Activated gamma-delta T cell treated with anti-CD3 and anti-CD28 coated beads, Interleukin-2, amount 50 U/mL, for 16 hours (primary cell): ENCODE results near the gene ABTB1.
"Not testable (repeated sequence)": the region's sequence is repeated elsewhere in the genome, so short reads cannot be mapped to it uniquely, and the experiment has no call there.

Source experiments
- DNase-seq: peaks from one replicate; pipeline ENCODE4 v3.0.0-alpha.2; 2020; ENCODE audit warnings: low read depth

Gene ABTB1

DNA sequence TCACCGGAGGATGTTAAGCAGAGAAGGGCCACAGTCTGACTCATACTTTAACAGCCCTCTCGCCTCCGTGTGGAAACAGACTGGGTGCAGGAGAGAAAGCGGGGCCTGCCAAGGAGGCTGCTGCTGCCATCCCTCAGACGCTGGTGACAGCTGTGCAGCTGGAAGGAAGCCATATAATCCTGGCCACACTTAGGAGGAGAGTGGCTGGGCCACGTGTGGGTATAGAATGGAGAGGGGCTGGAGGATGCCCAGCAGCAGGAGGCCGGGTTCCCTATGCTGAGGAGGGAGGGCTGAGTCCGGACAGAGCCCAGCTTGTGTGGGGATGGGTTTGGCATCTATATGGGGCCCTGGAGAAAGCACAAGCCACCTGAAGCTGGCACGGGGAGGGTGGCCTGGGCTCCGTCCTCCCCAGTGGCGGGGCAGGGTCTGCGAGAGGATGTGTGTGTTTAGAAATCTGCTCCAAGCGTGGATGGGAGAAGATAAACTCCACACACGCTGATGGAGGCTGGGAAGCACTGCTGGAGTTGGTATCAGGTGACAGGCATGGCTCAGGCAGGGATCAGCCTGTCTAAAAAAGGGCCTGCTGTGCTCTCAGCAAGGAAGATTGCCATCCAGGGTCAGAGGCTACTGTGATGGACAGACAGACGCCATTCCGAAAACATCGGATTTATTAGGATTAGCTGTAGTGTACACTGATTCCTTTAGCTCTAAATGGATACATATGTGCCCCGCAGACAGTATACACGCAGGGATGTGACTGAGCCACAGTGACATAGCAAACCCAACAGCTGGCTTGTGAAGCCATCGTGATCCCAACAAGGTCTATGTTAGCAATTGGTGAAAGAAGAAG lies 15.9 kb downstream of the ABTB1 start:
- DNase-seq = no peak

DNA sequence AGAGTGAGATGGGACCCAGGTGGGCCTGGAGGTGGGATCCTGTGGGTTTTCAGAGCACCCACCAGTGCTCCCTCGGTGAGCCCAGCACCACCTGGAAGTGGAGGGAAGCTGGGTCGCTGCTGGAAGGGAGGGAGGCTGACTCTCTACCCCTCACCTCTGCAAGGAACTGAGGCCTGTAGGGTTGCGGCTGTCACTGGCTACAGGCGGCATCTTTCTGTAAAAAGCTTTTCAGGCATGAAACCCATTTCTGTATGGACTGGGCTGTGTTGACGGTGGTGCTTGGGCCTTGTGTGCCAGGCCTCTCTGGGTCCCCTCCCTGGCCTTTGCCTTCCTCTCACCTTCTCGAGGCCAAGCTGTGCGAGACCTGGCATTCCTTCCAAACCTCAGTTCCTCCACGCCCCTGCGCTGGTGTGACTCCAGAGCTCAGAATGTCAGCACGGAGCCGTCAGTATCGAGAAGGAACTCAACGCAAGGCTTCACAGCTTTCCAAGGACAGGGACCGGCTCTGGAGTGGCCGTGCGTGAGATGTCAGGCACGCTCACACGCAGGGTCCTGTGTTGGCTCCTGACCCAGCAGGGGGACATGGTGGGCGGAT lies 16.6 kb downstream of the ABTB1 start:
- DNase-seq = no peak

DNA sequence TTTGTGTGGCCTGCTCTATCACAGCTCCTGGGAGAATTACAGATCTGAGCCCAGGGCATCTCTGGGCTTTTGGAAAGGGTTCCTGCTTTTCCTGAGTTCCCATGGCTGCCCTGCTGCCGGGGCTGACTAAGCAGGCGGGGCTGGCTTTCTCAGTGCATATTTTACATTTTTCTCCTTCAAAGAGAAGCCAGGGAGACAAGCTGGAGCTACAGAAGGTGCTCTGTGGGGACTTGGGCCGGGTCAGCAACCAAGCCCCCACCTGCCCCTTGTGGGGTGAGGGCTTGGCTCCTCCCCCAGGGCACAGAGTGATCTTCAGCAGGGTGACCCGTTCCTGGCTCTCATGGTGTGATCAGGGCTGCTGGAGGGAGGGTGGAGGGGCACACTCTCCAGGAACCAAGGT lies 17.4 kb downstream of the ABTB1 start:
- DNase-seq = no peak

DNA sequence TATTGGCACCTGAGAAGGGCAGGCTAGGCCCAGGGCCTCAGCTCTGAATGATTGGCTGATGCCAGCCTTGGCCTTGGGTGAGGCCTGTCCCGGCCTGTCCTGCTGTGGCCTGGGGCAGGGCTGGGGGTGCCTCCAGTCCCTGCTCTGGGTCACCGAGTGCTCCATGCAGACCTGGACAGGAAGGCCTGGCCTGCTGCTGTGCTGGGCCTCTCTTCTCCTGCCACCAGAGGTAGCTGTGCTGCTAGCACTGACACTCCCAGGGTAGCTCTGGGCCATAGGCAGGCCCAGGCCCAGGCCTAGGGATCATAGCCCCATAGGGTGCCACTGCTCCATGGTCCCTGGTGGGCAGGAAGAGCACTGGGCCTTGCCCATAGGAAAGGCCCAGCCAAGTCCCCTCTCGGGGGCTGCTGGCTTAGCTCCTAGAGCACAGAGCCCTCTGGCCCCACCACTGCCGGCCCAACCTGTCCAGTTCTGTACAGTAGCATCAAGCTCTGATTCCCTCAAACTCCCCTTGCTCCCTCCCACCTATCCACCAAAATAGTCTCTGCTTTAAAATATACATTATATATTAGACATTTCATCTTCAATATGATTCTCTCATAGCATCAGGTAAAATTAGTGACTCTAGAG lies 18.2 kb downstream of the ABTB1 start:
- DNase-seq = no peak

DNA sequence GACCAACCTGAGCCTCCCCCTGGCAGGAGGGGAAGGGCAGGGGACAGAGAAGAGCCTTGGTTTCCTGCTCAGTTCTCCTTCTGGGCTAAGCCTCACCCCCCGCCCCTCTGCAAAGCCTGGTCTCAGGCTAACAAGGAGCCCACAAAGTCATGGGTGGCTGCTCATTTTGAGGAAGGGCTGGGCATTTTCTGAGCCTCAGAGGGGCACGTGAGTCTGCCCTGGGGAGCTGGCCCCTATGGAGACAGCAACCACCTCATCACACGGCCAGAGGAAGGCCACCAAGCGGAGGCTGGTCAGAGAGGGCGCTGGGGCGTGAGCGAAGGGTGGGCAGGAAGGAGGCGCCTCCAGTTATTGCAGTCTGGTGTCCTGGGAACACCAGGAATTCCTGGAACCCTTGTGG lies 18.7 kb downstream of the ABTB1 start:
- no peak for DNase-seq

DNA sequence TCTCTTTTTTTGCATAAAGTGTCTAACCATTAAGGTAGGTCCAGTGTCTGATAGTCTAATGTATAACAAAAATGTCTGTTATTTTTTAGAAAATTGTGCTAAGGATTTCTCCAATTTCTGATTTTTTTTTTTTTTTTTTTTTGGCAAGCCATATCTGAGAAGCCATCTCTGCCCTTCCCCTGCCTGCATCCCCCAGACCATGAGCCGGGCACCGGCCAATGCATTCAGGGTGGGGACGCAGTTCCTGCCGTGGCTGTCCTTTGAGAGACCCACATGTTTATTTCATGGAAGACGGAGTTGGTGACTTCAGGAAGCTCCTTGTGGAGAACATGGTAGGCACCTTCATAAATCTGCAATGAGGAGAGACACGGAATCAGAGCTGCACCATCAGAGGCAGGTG lies 19.2 kb downstream of the ABTB1 start:
- no peak for DNase-seq

DNA sequence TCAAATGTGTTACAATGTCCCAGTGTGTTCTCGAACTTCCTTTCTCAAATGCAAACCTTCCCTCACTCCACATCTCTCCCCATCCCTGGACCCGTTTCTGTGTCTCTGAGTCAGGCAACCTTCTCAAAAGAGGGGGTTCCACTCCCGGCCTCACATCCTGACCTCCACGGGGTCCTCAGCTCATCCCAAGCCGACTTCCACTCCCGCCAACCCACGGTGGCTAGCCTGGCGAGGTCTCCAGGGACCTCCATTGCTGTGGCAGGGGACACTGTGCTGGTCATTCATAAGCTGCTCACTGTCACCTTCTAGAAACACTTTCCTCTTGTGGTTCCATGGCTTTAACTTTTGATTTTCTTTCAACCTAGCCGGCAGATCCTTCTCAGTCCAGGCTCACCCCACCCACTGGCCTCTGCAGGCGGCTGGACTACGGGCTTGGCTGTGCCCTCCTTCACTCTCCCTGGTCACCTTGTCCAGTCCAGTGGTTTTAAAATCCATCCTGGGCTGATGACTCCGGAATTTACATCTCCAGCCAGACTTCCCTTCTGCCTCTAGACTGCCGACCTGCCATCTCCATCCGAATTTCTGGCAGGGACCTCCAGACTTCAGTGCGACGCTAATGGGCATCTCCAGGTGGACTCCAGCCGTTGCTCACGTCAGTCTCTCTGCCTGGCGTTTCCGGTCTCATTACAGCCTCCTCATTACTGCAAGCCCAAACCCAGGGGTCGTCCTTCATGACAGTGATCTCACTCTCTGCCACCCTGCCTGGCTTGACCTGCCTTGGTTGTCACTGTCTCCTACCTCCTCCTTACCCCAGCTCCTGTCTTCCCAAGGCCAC lies 20.0 kb downstream of the ABTB1 start:
- DNase-seq = no peak

DNA sequence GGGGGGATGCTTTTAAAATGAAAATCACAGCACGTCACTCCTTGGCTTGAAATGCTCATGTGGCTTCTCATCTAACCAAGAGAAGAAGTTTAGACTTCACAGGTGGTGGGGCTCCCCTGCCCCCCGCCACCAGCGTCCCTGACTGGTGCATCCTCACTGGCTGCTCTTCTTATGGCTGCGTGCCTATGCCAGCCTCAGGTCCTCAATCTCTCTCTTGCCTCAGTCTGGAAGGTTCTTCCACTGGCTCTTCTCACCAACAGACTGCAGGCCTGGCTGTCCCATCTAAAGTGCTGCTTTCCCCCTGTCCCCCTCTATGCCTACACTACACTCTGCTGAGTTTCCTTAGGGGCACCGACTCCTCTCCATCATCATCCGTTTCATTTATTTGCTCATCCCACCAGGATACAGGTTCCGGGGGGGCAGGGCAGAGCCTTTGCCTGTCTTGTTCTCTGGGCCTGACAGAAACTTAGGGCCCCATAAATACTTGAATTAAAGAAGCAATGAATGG lies 20.6 kb downstream of the ABTB1 start:
- DNase-seq = no peak

DNA sequence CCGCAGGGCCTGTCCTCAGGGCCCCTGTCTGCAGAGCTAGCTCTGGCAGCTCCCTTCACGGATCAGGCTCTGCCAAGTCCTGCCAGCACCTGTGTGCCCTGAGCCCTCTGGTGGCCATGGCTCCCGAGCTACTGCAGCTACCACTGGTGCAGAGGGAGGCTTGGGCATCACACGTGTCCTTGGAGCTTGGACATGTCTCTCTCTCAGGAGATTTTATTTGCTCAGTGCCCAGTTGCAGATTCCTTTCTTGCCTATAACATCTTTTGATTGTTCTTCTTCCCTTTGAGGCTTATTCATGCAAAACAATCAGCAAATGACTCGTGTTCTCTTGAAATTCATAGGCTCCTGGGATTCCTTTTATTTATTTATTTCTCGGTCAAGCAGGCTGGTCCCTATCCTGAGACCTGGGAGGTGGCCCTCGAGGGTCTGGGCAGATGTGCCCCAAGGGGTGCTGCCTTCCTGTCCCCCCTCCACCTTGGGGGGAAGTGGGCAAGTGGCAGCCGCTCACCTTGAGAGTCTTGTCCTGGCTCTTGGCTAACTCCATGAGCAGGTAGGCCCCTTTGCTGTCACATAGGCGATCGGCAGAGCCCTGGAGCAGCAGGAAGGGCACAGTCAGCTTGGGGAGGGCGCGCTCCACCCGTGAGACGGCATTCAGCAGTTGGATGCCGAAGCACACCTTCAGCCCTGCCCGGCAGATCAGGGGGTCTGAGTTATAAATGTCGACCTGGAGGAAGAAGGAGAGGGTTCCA lies 21.9 kb downstream of the ABTB1 start:
- no peak for DNase-seq

DNA sequence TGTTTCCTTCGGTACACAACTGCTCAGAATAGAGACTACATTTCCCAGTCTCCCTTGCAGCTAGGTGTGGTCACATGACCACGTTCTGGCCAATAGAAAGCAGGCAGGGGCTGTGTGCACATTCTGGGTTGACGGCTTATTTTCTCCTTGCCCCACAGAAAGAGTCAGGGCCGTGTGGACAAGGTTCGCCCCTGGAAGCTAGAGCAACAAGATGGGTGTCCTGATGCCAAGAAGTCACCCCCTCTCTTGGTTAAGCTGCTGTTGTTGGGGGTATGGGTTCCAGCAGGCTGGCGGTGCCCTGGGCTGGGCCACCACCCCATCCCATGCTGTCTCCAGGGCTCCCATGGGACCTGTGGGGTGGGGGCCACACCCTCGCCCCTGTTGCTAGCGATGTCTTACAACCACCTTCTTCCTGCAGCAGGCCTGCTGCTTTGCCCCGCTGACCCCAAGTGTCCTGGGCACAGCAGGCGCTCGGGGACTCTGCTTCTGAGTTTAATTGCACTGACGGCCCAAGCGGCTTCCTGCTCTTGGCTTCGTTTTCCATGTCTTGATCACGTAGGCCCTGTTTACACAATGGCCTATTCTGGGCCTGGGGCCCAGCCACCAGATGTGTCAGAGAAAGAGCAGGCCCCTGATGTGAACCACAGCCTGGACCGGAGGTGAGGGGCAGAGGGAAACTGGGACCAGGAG lies 24.9 kb downstream of the ABTB1 start:
- no peak for DNase-seq

DNA sequence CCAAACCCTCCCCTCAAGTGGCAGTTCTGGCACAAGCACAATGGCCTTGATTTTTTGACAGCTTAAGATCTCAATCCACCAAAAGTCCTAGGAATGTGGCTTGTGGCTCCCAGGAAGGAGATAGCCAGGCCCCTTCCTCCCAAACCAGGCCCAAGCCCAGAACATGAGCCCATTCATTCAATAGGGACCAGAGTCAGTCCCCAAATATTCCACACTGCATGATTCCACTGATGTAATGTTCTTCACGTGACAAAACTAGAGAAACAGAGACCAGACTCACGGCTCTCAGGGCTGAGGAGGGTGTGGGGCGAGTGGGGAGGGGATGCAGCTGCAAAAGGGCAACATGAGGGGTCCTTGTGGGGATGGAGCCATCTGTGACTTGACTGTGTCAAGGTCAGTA lies 25.5 kb downstream of the ABTB1 start:
- no peak for DNase-seq

DNA sequence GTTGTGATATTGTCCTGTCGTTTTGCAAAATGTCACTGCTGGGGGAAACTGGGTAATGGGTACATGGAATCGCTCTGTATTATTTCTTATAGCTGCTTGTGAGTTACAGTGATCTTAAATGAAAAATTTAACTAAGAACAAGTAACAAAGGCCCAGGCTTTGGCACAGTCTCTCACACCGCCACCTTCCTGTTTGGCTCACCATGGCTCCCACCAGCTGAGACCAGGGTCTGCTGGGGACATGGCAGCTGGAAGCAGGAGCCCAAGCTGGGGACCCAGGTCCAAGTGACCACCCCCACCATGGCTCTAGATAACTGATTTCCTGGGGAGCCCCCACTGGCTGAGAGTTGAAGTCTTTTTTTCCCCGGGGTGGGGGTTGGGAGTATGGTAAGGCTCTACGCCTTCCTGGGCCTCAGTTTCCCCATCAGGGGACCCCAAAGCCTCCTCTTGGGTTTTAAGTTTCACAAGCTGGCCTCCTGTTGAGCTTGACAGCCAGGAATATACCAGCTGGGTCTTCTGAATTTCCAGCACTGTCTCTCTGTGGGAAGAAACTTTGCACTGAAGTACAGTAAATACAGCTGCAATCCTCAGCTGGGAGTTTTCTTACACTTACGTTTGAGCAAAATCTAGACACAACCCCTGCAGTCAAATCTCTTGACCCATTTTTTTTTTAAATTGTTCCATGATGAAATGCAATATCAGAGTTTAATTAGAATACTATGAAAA lies 26.1 kb downstream of the ABTB1 start:
- no peak for DNase-seq

DNA sequence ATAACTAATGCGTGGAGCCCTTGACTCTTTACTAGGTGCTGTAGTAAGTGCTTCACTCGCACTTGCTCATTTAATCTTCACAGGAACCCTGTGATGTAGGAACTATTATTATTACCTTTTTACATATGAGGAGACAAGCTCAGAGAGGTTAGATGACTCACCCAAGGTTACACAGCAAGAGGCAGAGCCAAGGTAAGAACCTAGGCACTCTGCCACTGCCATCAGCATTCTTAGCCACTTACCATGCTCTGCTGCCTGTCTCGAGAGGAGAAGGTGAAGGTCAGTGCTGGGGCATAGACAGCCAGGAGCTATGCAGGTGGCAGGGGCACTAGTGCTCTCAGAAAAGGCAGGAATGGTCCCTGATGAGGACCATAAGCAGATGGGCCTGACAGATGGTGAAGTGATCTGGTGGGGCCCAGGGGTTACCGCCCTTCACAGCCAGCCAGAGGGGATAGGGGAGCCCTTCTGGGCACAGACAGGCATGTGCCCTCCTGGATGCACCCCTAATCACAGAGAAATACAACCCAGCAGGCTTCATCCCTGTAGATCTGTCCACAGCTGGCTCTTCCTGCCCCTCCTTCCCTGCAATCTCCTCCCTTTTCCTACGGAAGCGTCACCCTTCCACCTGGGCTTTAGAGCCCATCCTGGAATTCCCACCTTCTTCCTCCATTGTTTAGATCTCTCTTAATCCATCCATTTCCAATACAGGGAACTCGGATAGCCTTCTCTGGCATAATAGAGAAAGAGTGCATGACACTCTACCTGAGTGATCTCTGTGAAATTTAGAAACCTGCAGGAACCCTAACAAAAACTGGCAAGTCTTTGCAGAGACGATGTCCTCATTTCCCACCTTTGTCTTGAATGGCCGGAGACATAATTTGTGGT lies 26.9 kb downstream of the ABTB1 start:
- DNase-seq = no peak

DNA sequence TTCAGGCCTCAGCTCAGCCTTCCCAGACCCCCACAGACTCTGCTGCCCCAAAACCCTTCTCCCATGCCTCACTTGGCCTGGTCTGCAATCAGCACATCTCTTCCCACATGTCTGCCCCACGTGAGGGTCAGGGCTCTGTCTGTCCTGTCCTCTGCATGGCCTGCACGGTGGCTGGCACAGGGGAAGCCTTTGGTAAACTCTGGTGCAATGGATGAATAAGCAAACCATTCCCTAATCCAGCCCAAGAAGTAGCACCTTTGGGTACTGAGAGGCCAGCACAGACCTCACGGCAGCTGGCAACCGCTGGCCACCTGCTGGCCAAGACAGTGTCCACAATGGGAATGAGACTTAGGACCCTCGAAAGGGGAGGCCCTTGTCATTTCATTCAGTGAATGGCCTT lies 27.7 kb downstream of the ABTB1 start:
- DNase-seq = no peak

DNA sequence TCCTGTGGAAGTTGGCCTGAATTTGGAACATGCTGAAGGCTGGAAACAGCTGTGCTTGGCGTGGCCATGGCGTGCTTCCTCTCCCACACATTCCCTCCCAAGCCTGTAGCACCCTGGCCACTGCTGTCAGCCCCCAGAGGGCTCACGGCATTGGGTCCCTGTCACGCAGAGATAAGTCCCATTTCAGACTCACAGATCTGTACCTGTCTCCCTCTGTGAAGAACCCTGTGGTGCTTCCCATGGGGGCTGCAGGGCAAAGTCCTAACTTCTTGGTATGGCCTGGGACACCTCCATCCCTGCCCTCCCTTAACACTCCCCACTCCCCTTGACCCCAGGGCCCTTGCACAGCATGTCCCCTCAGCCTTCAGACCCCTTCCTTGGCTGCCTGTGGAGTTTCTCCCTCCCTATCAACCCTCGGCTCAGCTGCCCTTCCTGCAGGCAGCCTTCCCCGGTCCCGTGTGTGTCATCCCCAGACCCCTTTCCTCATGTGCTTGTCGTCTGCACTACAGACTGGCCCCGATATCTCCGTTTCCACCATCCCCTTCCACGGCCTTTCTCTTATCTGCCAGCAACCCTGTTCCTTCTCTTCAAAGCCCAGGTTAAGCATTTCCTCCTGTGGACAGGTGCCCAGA lies 28.6 kb downstream of the ABTB1 start:
- no peak for DNase-seq

DNA sequence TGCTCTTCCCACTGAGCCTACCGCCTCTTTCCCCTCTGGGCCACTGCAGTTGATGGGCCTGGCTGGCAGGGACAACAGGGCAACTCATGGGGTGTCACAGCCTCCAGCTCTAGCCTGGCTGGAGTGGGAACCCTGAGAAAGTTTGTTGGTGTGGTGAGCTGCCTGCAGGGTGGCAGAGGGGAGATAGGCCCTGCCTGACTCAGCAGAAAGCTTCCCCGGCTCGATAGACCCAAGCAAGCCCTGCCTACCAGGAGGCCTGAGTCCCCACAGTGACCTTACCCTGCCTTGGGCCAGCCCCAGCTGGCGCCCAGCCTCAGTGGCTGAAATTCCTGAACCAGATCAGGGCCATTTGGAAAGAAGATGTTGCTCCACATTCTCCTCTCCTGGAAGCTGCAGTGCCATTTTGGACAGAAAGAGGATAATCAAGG lies 29.4 kb downstream of the ABTB1 start:
- no peak for DNase-seq

DNA sequence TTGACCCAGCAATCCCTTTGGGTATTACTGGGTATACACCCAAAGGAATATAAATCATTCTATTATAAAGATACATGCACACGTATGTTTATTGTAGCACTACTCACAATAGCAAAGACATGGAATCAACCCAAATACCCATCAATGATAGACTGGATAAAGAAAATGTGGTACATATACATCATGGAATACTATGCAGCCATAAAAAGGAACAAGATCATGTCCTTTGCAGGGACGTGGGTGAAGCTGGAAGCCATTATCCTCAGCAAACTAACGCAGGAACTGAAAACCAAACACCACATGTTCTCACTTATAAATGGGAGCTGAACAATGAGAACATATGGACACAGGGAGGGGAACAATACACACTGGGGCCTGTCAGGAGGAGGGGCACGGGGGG lies 32.1 kb downstream of the ABTB1 start:
- not testable (repeated sequence) for DNase-seq

DNA sequence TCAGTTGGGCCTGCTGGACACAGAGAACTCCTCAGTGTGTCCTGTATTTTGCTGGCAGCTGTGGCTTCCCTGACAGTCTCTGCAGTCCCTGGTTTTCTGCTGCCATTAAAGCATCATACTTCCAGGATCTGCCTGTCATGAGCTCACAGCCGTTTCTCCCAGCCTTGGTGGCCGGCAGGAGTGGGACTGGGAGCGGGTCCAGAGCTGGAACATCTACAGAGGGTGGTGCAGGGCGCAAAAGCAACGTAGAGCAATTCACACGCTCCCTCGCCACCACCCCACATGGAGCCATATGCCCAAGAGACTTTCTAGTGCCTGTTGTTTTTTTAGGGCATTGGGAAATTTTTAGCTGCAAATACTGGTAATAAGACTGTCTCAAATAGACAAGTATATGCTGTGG lies 33.6 kb downstream of the ABTB1 start:
- DNase-seq = no peak
